ENCODE measurements around the gene PARVB. TPM values are rescaled to one million over a fixed set of nuclear protein-coding genes. Genes with fewer than 3 reads are reported as not detected.

The PARVB gene
- total RNA-seq, 1 donor from 2014 or later = 197 TPM

Other genes starting within 250 kb of the PARVB start
- 1.2 TPM for gene EFCAB6, start 212.0 kb upstream of the PARVB start, total RNA-seq
- gene SULT4A1, start 161.8 kb upstream of the PARVB start, total RNA-seq = 0.14 TPM
- not detected for gene PNPLA5, start 132.3 kb upstream of the PARVB start, total RNA-seq
- 0.46 TPM for gene PNPLA3, start 100.5 kb upstream of the PARVB start, total RNA-seq
- gene SAMM50, start 68.9 kb upstream of the PARVB start, total RNA-seq = 73.1 TPM
- 3.1 TPM for gene PARVG, start 156.6 kb downstream of the PARVB start, total RNA-seq

All from Right ventricle myocardium inferior (tissue), 1 donor.